Stimulated activated CD4-positive, alpha-beta T cell treated with anti-CD3 and anti-CD28 coated beads, Interleukin-12 subunit alpha, Interleukin-12 subunit beta, amount 100 ng/mL, for 24 hours (primary cell): ENCODE results near the gene GDF7.

Experiments used
- DNase-seq, 2 experiments: peaks; one replicate each; pipeline ENCODE4 v3.0.0-alpha.2; 2020; ENCODE audit warnings: low read depth in 2 of 2

The GDF7 gene

DNA sequence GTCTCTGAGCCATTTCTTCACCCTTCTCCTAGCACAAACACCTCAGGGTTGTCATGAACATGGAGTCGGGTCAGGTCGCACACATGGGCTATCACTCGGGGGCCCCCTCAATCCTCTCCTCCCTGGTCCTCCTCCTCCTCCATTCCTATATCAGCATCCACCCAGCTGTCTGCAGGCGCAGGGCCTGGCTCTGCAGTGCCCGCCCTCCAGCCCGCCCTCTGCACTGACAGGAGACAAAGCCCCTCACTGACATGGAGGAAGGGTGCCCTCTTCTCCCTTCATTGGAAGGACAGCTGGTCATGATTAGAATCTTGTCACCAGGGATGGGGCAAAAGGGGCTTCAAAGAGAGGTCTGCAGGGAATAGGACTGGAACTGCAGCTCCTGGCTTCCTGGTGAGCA is 37.8 kb upstream of the GDF7 start:
- DNase-seq, result no peak

DNA sequence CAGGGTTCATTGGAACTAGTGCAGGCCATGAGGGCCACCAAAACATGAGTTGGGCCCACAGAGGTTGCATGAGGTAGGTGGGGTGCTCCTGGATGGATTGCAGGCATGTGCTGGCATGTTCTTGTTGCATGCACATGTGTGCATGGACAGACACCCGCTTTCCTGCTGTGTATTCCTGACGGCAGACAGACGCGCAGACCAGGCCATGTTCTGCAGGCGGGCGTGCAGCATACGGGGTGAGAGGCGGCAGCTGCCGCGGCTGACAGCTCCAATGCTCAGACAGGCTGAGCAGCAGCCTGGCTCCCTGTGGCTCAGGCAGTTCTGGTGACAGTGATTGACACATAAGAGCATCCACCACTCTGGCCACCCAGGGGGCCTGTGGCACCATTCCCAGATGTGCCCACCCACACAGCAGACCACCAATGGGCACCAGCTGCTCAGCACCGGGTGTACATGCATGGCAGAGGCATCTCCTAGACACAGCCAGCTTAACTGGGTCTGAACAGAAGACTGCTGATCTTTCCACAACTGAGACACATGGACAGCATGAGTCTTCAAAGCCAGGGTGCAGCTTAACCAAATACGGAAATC is 37.3 kb upstream of the GDF7 start:
- no peak for DNase-seq

DNA sequence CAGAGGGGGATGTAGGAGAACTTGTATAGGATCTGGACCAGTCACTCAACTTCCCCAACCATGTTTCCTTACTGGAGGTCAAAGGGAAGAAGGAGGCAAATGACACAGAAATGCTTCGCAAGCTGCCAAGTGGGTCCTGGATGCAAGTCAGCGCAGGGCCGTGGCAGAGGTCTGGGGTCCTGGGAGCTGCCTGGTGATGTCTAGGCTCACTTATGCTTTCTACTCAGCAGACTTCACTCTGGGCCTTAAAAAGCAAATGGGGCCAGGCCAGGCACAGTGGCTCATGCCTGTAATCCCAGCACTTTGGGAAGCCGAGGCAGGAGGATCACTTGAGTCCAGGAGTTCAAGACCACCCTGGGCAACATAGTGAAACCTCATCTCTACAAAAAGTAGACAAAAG is 36.0 kb upstream of the GDF7 start:
- DNase-seq, result no peak

DNA sequence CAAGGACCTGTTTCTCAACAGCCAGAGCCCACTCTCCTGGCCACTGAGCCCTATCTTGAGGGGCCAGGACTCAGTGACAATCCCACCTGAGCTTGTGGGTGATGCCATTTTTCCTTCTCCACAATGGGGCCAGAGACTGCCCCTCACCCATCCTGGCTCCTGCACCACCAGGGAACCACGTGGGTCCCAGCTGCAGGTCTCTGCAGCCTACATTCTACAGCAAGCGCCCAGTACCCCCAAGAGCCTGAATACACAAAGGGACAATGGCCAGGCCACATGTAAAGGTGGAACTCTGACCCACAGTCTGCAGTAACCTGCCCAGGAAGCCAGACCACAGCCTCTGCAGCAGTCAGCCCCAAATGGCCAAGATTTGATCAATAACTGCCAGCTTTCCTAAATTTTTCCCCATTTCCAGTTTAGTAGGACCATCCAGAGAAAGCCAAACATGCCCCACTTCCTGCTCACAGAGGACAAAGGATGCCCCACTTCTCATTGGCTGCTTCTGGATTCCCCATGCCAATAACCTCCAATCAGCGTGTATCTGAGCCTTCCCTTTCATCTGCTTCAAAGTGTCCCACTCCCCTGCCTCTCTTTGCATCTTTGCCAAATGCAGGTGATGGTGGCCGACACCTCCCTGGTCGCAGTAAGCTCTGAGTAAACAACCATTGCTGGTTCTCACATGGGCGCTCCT is 35.2 kb upstream of the GDF7 start:
- DNase-seq, result no peak

DNA sequence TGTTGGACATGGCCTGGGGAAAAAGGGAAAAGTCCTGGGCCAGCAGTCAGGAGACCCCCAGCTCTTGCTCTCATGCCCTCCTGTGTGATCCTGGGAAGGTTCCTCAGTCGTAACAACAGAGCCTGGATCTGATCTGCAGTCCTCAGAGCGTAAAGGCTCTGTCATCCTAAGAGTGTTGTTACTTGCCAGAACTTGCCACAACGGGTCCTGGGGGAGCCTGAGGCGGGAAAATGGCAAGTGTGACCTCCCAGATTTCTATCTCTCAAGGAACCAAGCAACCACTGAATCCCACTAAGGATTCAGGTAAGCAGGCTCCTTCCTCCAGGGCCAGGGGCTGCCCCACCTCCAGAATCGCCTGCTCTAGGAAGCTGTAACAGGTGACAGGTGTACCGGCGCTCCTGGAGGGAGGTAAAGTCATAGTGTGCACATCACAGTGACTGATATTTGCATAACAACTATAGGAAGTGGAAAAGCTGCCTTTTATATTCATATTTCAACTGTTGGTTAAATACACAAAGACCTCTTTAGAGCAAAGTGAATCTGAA is 34.4 kb upstream of the GDF7 start:
- no peak for DNase-seq

DNA sequence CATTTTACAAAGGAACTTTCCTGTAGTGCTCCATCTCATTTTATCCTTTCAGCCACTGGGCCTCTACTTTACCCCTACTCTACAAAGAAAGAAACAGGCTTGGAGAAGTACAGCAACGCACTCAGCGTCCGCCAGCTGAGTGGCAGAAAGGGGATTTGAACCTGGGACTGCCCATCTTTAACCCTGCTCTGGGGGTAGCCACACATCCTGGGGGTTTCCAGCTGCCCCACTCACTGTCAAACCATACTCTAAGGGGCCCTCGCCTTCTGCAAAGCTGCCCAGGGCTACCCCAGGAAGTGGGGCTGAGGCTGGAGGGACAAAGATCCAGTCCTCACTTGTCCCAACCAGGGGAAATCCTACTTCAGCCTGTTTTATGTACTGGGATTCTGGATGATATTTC is 33.9 kb upstream of the GDF7 start:
- no peak for DNase-seq

DNA sequence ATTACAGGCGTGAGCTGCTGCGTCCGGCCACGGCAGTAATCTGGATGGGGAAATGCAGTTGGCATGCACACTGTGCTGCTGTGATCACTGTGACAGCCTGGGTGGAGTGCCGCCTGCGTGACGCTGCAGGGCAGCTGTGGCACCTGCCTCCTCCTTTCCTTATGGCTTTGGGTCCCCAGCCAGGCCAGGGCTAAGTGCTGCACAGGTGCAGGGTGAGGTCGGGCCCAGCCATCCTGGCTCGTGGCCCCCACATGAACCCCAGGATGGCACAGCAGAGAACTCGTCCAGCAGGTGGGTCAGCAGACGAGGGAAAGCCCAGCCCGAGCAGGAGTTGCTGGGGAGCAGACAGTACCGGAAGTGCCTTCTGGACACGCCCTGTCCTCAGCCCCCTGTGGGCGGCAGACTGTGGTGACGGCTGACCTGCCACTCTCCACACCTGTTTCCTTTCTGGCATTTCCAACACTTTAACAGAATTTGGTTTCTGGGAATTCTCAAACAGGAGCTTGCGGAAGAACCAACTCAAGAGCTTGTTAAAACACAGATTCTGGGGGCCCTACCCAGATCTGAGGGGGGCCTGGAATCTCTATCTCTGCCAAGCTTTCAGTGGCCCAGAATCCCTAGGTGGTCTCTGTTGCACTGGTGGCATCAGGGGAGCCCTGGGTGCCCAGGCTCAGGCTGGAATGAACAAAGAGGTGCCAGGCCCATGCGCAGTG is 33.0 kb upstream of the GDF7 start:
- DNase-seq, result no peak

DNA sequence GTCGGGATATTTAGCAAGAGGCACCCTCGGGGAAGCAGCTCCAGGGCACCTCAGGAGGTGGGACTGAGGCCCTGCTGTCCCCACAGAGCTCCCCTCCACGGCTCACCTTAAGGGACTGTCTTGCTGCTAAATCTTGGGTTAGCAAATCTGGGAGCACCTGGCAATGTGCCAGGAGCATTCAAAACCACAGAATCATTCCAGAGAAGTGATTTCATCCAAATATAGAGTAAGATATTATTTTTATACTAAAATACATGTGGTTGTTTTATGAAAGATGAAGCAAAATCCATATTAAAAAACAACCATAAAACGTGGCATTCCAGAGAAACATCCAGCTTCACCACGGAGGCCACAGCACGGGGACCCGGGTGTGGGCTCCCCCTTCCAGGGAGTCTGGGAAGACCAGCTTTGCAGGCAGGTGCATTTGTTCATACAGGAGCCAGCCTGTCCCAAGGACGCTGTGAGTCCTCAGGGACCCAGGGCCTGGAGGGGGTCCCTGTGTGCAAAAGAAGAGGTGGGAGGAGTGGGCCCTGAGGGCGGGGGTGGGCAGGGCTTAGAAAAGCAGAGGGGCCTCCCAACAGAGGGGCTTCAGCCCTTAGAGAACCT is 32.3 kb upstream of the GDF7 start:
- DNase-seq, result no peak

DNA sequence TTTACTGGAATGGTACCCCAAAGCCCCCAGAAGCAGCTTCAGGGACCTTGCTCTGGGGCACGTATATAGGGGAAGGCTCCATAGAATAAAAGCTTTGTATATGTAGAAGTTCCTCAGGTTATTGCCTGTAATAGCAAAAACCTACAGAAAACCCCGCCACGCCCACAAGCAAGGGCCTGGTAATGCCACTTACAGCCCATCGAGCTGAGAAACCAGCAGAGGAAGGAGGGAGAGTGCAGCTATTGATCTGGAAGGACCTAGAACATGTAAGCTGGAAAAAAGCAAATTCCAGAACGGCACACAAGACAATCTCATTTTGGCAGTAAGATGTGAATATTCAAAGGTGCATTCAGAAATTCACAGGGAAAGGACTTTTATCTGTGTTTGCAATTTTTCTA is 31.8 kb upstream of the GDF7 start:
- DNase-seq, result no peak

DNA sequence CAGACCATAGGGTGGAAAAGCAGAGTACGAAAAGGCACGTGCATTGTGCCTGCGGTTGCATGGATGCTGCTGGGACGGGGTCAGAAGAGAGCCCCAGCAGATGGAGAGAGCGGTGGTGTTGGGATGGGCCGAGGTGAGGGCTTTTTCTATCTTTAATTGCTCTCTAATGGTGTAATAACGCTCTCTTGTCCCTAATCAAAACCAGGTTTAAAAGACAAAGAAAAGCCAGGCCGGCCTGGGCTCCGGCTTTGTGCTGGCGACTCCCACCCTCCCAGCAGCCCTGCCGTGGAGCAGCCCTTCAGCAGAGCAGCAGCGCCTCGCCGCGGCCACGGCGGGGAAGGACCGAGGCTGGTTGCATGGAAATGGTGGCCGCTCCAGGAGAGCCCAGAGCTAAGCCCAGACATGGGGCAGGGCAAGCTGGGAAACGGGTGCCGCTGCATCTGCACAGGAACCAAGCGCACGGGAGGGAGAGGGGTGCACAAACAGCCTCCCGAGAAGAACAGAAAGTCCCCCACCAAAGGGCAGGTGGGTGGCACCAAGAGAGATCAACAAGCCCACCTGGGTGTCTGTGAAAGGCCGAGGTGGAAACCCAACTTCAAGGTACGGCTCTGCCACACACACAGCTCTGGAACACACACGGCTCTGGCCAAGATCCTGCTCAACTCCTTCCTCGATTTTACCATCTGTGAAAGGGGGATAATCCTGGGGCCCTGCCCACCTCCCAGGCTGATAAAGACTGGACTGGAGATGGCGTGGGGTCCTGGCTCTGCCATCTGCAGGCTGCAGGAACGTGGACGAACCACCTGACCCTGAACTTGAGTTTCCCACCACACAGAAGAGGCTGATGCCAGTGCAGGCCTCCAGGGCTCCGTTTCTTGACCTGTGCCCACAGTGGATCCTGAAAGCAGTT is 31.0 kb upstream of the GDF7 start:
- DNase-seq, result peak in 1 of 2 experiments; percentile 43

DNA sequence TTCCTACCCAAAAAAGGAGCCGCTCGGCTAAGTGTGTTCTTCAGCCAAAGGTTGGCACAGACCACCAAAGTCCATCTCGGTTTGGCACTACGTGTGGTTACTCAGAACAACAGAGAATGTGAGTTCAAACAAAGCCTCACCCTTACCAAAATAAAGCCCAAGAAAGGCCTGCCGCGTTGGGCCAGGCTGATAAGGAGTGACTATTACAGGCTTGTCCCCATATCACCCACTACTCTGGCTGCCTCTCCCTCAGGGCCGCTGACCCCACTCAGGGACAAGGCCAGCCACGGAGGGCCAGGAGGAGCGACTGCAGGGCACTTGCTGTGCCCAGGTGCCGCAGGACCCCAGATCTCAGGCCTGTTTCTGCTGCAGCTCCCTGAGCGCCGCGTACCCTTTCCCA is 29.8 kb upstream of the GDF7 start:
- no peak for DNase-seq

DNA sequence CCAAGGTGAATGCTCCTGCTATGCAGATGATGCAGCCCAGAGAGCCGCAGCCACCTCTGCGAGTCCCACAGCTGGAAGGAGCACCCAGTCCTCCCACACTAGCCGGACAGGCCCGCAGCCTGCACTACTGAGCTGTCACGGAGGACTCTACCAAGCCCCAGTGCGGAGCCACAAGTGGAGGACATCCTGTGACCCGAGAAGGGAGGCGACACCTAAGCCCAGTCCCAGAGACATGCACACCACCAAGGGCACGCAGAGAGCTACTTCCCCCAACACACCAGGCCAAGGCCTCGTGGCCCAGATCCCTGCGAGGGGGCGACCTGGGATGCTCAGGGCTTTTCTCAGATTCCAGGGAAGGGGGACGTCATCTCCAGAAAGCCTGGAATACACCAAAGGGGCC is 28.9 kb upstream of the GDF7 start:
- no peak for DNase-seq

DNA sequence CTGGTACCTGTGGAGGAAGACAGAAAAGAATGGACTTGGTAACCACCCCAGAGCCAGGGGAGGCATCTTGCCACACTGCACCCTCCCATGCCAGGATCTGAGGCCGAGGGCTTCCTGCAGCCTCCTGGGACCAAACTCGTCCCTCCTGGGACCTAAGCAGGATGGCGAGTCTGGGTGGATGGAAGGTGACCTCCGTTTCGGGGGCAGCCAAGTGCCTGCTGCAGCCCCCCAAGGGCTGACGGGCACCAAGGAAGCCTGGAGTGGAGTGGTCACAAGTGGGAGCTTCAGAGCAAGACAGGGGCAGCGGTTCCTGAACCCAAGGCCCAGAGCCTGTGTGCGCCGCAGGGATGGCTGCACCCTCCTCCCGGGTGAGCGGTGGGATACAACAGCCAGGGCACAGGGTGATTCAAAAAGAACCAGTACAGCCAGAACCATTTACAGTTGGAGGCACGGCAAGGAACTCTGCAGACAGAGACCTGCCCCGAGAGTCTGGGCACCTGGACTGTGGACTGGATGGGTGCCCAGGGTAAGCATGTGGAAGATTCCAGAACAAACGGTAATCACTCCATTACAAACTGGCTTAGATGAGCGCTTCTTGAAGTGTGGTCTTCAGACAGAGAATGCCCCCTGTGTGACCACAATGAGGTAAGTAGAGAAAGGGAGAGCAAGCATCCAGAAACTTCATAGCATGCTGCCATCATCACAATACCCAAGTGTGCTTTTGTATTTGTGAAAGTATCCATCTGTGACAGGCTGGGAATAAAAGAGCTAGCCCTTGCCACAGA is 28.1 kb upstream of the GDF7 start:
- DNase-seq, result no peak

DNA sequence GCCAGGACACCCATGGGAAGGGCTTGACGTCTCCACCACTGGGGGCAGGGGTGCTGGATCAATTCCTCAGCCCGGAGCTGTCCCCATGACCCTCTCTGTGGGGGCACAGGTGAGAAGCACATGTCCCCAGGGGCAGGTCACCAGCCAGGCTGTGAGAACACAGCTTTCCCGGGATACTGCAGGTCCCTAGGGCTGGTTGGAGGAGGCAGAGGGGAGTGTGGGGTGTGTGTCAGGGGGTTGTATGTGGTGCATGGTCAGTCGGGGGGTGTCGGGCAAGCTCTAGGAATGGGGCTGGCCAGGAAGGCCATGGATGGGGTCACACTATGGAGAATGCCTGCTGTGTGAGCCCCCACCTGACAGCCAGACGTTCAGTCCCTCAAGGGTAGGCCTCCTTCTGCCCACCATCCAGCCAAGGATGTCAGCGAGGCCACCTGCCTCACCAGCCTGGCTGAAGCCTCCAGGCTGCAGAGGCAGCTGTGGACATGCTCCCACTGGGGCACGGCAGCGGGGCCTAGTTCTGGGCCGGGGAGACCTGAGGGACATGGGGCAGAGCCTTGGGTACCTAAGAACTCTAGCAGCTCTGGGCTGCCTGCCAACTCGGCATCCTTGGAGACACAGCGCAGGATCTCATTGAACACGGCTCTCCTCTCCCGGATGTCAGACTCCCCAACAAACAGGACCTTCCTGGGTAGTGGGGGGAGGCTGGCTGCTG is 26.4 kb upstream of the GDF7 start:
- DNase-seq, result no peak

DNA sequence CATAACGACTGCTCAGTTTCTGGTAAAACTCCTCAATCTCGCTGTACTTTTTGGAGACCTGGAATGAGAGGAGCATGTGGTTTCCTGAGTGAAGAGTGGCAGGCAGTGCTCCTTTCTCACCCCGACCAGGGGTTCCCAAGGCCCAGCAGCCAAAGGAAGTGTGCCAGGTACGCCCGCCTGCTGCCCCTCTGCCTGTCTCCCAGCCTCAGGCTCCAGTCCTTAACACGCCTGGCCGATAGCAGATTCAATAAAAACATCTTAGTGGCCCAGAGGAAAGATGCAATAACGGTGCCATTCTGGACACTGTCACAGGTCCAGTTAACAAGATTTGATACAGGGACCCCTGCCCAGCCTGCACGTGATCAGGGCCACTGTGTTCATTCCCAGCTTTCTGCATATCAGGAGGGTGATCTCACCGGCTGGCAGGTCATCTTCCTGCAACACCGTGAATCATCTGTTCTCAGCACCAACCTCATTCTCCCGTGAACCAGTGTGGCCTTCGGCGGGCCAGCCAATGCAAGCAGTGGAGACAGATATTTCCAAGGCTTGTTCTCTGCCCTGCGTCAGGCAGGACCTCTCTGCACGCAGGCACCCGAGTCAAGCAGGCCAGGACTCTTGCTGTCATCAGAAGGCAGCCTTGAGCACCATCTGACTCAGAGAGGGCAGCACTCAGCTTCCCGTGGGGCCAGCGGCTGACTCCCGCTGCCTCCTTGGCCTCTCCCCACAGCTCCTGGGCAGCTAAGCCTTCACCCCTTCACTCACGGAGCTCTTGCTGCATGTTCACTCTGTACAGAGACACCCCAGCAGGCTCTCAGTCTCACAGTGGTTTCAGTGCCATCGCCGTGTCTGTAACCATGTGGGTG is 25.6 kb upstream of the GDF7 start:
- no peak for DNase-seq

DNA sequence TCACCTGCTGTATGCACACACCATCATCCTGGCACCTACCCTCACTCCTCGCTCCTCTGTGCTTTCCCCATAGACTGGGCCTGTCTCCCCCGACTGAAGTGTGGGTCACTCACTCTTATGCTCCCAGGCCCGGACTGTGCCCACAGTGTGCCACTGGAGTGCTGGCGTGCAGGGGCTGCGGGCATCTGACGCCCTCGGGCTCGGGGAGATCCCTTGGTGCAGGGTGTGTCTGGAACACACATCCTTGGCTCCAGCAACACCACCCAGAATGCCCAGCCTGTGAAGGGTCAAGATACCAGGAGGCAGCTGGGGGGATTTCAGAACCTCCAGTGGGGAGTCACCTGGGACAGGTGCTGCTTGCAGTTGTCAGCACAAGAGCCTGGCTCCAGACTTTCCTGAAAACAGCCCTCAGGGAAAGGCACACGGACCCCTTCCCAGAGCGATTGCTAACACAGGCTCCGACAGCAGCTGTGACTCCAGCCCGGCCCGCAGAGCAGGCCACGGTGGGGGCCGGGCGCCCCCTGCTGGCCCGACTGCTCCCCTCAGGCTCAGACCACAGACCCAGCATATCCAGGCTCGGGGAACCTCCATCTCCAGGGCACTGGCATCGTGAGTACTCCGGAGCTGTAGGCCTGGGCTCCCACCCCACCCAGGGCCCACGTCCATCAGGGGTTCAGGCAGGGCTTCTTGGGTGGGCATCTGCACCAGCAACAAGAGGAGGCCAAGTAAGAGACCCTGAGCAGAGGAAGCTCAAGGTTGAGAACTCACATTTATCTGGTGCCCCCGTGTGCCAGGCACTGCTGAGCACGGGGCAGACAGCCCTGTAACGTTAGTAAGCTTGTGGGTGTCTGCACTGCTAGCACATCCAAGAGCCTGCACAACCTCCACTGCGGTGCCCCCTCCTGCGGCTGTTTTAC is 24.6 kb upstream of the GDF7 start:
- peak; percentile 51 to 67 for DNase-seq

DNA sequence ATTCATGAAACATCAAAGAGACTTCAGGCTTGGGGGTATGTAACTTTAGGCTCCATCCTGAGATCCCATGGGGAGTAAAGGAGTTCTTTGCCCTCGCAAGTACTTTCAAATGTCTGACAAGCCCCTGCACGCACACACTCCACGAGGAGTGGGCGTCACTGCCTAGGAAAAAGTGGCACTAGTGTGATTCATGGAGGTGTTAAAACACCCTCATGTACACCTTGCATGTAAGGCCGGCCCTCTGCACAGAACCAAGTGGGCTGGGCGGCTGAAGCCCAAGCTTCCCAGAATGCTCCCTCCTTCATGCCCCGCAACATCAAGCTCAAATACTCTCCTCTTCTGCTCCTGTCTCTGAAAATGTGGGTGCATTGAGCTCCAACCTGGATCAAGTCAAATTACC is 23.9 kb upstream of the GDF7 start:
- no peak for DNase-seq

DNA sequence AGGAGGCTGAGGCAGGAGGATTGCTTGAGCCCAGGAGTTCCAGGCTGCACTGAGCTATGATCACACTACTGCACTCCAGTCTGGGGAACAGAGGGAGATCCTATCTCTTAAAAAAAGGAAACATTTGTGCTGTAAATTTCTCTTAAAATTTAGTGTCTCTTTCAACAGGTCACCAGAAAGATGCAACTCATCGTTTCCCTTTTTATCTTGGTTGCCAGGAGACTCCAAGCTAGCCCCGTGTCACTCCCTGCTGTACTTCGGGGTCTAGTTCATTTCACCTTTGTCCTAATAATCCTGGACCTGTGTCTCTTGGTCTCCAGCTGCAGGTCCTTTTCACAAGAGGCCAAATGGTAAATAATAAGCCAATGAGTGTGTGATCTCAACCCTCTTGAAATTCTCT is 23.1 kb upstream of the GDF7 start:
- no peak for DNase-seq
